ENCODE measurements around the gene ANO2. TPM values are rescaled to one million over a fixed set of nuclear protein-coding genes. Genes with fewer than 3 reads are reported as not detected.

ANO2 gene
- total and polyA plus RNA-seq, 7 donors: 1.3 to 9.3 (median 4.2) TPM

GRCh38 chr12:5520037-5520436 is 425.0 kb downstream of the ANO2 start:
- Histone ChIP-seq H3K27me3 (ENCODE audit: insufficient read depth in 3 of 3, low read length in 2 of 3) (no peaks in the 10 kb centered on the region), H3K9me3 (no peaks in the 10 kb centered on the region), H3K36me3 (ENCODE audit: insufficient read depth in 1 of 2, low read depth in 1 of 2) (no peaks in the 10 kb centered on the region), H3K27ac (no peak overlapping the region), H3K4me3 (no peak overlapping the region), H3K4me1 (no peaks in the 10 kb centered on the region)
- intact Hi-C loops (cut with DNase I): no loop called here
- ATAC-seq: no peak
- DNase-seq: no peak
- no peak for TF ChIP-seq CTCF (IDR thresholded peaks at IDR 0.05)
- 93 to 96% (median 93%) methylated on average over 4 of the region's 4 CpGs for WGBS, 3 donors

GRCh38 chr12:5518584-5519365 is 426.3 kb downstream of the ANO2 start:
- ATAC-seq (no peak), DNase-seq (no peak)
- Histone ChIP-seq H3K27me3 (ENCODE audit: insufficient read depth in 3 of 3, low read length in 2 of 3) (no peaks in the 10 kb centered on the region), H3K9me3 (no peaks in the 10 kb centered on the region), H3K36me3 (ENCODE audit: insufficient read depth in 1 of 2, low read depth in 1 of 2) (no peaks in the 10 kb centered on the region), H3K4me3 (no peak overlapping the region), H3K4me1 (no peaks in the 10 kb centered on the region), H3K27ac (no peak overlapping the region)
- WGBS, 3 donors: 84 to 94% (median 88%) methylated on average over 8 of the region's 8 CpGs
- no peak for TF ChIP-seq CTCF (IDR thresholded peaks at IDR 0.05)
- intact Hi-C loops (cut with DNase I): no loop called here

GRCh38 chr12:5516371-5517241 is 428.5 kb downstream of the ANO2 start:
- no peak for ATAC-seq

DNA sequence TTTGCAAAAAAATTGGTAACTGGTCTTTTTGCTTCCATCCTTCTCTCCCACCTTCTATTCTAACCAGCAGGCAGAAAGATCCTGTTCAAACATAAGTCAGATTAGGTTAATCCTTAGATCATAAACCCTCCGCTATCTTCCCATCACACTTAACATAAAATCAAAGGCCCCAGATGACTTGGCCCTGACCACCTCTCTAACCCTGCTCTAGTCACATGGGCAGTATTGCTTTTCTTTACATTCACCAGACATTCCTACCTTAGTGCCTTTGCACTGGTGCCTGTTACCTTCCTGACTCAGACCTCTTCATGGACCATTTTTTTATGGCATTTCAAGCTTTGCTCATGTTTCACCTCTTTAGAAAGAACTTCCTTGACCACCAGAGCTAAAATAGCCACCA is 429.6 kb downstream of the ANO2 start:
- H3K27me3 ChIP-seq (ENCODE audit: insufficient read depth in 3 of 3, low read length in 2 of 3): peaks cover 0 to 12% (median 0%) of the 10 kb centered on the region in 3 donors
- ATAC-seq: no peak
- TF ChIP-seq CTCF (IDR thresholded peaks at IDR 0.05): no peak
- no peak overlapping the region for H3K4me3 ChIP-seq
- WGBS, 3 donors: 100% methylated on average over 1 of the region's 1 CpG
- H3K36me3 ChIP-seq (ENCODE audit: insufficient read depth in 1 of 2, low read depth in 1 of 2): no peaks in the 10 kb centered on the region
- DNase-seq: no peak
- intact Hi-C loops (cut with DNase I): no loop called here
- no peaks in the 10 kb centered on the region for H3K9me3 ChIP-seq
- no peak overlapping the region for H3K27ac ChIP-seq
- H3K4me1 ChIP-seq: no peaks in the 10 kb centered on the region

More at GRCh38 chr12:5516371-5517241, 428.5 kb downstream of the ANO2 start:
- TF ChIP-seq CTCF (IDR thresholded peaks at IDR 0.05): no peak
- no peak overlapping the region for H3K27ac ChIP-seq
- intact Hi-C loops (cut with DNase I): no loop called here
- peaks cover 0 to 1% (median 0%) of the 10 kb centered on the region in 3 donors for H3K27me3 ChIP-seq (ENCODE audit: insufficient read depth in 3 of 3, low read length in 2 of 3)
- H3K36me3 ChIP-seq (ENCODE audit: insufficient read depth in 1 of 2, low read depth in 1 of 2): no peaks in the 10 kb centered on the region
- DNase-seq: no peak
- H3K4me3 ChIP-seq: no peak overlapping the region
- WGBS, 3 donors: 77 to 83% (median 82%) methylated on average over 8 of the region's 8 CpGs
- H3K9me3 ChIP-seq: no peaks in the 10 kb centered on the region
- H3K4me1 ChIP-seq: no peaks in the 10 kb centered on the region
